KMS-11 (cell line): Measurements from ENCODE around the gene ADAMTS2.

Experiments
- H2AFZ ChIP-seq: fragments of 200-600 bp; sonication (generic); 2 replicates; pipeline ENCODE4 v1.6.1; 2016; ENCODE audit warnings: antibody characterized with exemption, mixed run types, low read depth
- H3K27ac ChIP-seq: fragments of 200-600 bp; sonication (generic); 2 replicates; pipeline ENCODE4 v1.6.1; 2016; ENCODE audit warnings: mild to moderate bottlenecking, mixed run types
- H3K27me3 ChIP-seq: fragments of 200-600 bp; sonication (generic); 2 replicates; pipeline ENCODE4 v1.6.1; 2017; ENCODE audit warnings: mild to moderate bottlenecking, low read depth, mixed run types, moderate library complexity; ENCODE audit not compliant: insufficient read depth
- H3K36me3 ChIP-seq: fragments of 200-600 bp; sonication (generic); 2 replicates; pipeline ENCODE4 v1.6.1; 2017; ENCODE audit warnings: mild to moderate bottlenecking, mixed run types; ENCODE audit not compliant: insufficient read depth
- H3K4me1 ChIP-seq: fragments of 200-600 bp; sonication (generic); 2 replicates; pipeline ENCODE4 v1.6.1; 2016; ENCODE audit warnings: mild to moderate bottlenecking, low read depth, mixed run types; ENCODE audit not compliant: poor library complexity, severe bottlenecking
- H3K4me2 ChIP-seq: fragments of 200-600 bp; sonication (generic); 2 replicates; pipeline ENCODE4 v1.7.0; 2016; ENCODE audit warnings: mild to moderate bottlenecking, mixed run types
- H3K4me3 ChIP-seq: fragments of 200-600 bp; sonication (generic); IDR thresholded peaks from 2 replicates; pipeline ENCODE4 v1.6.1; 2017; ENCODE audit warnings: low read depth, low read length, mixed read lengths; ENCODE audit not compliant: insufficient read depth
- H3K79me2 ChIP-seq: fragments of 200-600 bp; sonication (generic); 2 replicates; pipeline ENCODE4 v1.6.1; 2016; ENCODE audit warnings: low read depth, mixed run types; ENCODE audit not compliant: insufficient read depth
- H3K9ac ChIP-seq: fragments of 200-600 bp; sonication (generic); 2 replicates; pipeline ENCODE4 v1.6.1; 2016; ENCODE audit warnings: mild to moderate bottlenecking, mixed run types
- H4K20me1 ChIP-seq: fragments of 200-600 bp; sonication (generic); 2 replicates; pipeline ENCODE4 v1.6.1; 2016; ENCODE audit warnings: mild to moderate bottlenecking, mixed run types; ENCODE audit not compliant: insufficient read depth
- CTCF ChIP-seq: fragments of 200-600 bp; sonication (generic); conservative IDR thresholded peaks from 2 replicates; pipeline ENCODE4 v1.6.1; 2017; ENCODE audit warnings: low read depth, mild to moderate bottlenecking, antibody characterized with exemption, low read length, moderate library complexity, mixed read lengths

The ADAMTS2 gene

DNA sequence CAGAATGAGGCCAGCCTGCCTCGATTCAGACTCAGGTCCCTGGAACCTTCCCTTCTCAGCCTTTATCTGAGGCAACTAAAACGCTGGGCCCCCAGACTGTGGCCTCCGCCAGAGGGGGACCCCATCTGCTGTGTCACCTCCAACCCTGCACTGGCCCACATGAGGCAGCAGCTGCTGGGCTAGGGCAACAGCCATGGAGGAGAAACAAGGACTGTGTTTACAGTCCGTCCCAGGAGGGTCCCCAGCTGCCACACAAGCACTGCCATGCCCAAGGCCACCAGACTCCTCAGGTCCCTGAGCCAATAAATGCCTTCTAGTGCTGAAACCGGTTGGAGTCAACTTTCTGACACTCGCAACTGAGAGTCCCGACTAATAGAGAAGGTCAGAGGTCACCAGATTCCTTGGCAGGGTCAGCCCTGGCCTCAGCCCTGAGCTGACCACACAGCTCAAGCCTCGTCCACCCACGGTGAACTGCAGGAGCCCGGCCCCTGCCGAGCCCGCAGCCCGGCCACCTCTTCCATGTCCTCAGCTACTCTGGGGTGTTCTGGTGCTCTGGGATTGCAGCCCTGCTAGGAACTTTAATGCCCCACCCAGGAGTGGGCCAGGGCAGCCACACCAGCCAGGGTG, 208.1 kb downstream of the ADAMTS2 start:
- H3K4me3 ChIP-seq, result no peak overlapping the region
- H3K27ac ChIP-seq, result no peak overlapping the region
- no peaks in the 10 kb centered on the region for H3K4me1 ChIP-seq
- H3K9ac ChIP-seq, result no peak overlapping the region
- no peaks in the 10 kb centered on the region for H3K79me2 ChIP-seq
- no peak for TF ChIP-seq CTCF
- H3K36me3 ChIP-seq, result no peaks in the 10 kb centered on the region
- H3K27me3 ChIP-seq, result no peaks in the 10 kb centered on the region
- H2AFZ ChIP-seq, result no peak overlapping the region
- no peak overlapping the region for H3K4me2 ChIP-seq
- H4K20me1 ChIP-seq, result no peaks in the 10 kb centered on the region

DNA sequence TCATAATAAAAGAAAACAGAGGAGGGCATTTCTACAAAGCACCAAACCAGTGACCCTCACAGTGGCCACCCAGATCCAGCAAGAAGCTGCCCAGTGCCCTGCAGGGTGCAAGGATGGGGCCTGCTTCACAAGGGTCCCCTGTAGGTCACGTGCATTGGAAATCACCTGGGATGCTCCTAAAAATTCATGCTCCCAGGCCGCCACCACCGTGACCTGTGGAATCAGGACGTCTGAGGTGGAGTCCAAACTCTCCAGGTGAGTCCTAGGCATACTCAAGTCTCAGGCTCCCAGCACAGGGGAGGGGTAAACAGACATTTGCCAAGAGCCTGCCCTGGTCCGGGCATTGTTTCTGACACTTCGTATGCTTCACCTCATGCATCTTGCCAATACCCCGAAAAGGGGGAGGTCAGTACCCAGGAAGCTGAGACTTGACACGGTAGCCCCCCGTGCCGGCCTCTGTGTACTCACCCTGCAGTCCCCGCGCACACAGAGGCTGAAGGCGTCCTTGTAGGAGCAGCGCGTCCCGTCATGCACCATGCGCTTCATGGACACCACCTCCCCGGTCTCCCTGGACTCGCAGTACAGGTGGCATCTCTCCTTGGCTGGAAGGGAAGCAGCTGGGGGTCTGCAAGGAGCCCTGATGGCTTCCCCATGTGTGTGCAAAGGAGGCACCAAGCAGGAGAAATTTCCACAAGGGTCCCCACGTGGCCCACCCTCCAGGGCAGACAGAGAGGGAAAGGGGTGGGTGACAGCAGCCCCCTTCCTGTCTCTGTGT, 209.6 kb downstream of the ADAMTS2 start:
- H4K20me1 ChIP-seq, result no peaks in the 10 kb centered on the region
- H2AFZ ChIP-seq, result no peak overlapping the region
- H3K4me2 ChIP-seq, result no peak overlapping the region
- no peaks in the 10 kb centered on the region for H3K4me1 ChIP-seq
- H3K27ac ChIP-seq, result no peak overlapping the region
- TF ChIP-seq CTCF, result no peak
- H3K79me2 ChIP-seq, result no peaks in the 10 kb centered on the region
- no peak overlapping the region for H3K4me3 ChIP-seq
- H3K36me3 ChIP-seq, result no peaks in the 10 kb centered on the region
- H3K27me3 ChIP-seq, result no peaks in the 10 kb centered on the region
- H3K9ac ChIP-seq, result no peak overlapping the region

- H2AFZ ChIP-seq, result no peak overlapping the region
- no peak overlapping the region for H3K9ac ChIP-seq
- TF ChIP-seq CTCF, result no peak
- H3K27ac ChIP-seq, result no peak overlapping the region
- H3K4me2 ChIP-seq, result no peak overlapping the region
- no peaks in the 10 kb centered on the region for H4K20me1 ChIP-seq
- no peak overlapping the region for H3K4me3 ChIP-seq
- H3K79me2 ChIP-seq, result no peaks in the 10 kb centered on the region
- no peaks in the 10 kb centered on the region for H3K4me1 ChIP-seq
- no peaks in the 10 kb centered on the region for H3K27me3 ChIP-seq
- H3K36me3 ChIP-seq, result no peaks in the 10 kb centered on the region
Measured at GRCh38 chr5:179135006-179135405, 210.3 kb downstream of the ADAMTS2 start.

DNA sequence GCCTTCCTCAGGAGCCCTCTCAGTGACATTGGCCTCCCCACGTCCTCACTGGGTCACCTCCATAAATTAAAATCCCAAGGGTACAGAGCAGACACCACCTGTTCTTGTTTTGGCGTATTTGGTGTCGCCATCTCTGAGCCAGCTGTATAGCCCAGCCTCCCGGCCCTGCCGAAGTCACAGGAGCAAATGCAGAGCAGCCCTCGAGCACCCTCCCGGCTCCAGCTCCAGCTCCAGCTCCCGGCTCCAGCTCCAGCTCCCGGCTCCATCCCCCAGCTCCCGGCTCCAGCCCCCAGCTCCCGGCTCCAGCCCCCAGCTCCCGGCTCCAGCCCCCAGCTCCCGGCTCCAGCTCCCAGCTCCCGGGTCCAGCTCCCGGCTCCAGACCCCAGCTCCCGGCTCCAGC, 210.8 kb downstream of the ADAMTS2 start:
- Histone ChIP-seq H3K27me3 (no peaks in the 10 kb centered on the region), H2AFZ (no peak overlapping the region), H4K20me1 (no peaks in the 10 kb centered on the region), H3K9ac (no peak overlapping the region), H3K36me3 (no peaks in the 10 kb centered on the region), H3K27ac (no peak overlapping the region), H3K4me2 (no peak overlapping the region), H3K4me3 (no peak overlapping the region), H3K79me2 (no peaks in the 10 kb centered on the region), H3K4me1 (no peaks in the 10 kb centered on the region)
- TF ChIP-seq CTCF, result no peak
